H9 (cell line): Measurements from ENCODE around the gene MYO1E. TPM values are rescaled to one million over a fixed set of nuclear protein-coding genes. Genes with fewer than 3 reads are reported as not detected.

ENCODE experiments used
- DNase-seq: peaks from one replicate; pipeline ENCODE4 v3.0.0-alpha.2; 2017
- H2AFZ ChIP-seq: one replicate; pipeline ENCODE4 v1.6.1; 2013; ENCODE audit warnings: mild to moderate bottlenecking, low read length, control low read depth, moderate library complexity
- H2AK5ac ChIP-seq: 2 replicates; pipeline ENCODE4 v1.6.1; 2013; ENCODE audit warnings: low read length, control low read depth, mixed read lengths; ENCODE audit not compliant: insufficient read length
- H2BK120ac ChIP-seq: one replicate; pipeline ENCODE4 v1.6.1; 2013; ENCODE audit warnings: low read depth, mild to moderate bottlenecking, low read length, control low read depth, inconsistent platforms; ENCODE audit not compliant: poor library complexity, severe bottlenecking
- H2BK12ac ChIP-seq: 2 replicates; pipeline ENCODE4 v1.6.1; 2013; ENCODE audit warnings: low read length, control low read depth, mixed read lengths, low read depth; ENCODE audit not compliant: insufficient read length
- H2BK15ac ChIP-seq: 2 replicates; pipeline ENCODE4 v1.6.1; 2013; ENCODE audit warnings: low read depth, low read length, control low read depth
- H2BK20ac ChIP-seq: one replicate; pipeline ENCODE4 v1.6.1; 2013; ENCODE audit warnings: low read depth, mild to moderate bottlenecking, low read length, control low read depth, inconsistent platforms; ENCODE audit not compliant: poor library complexity, severe bottlenecking
- H2BK5ac ChIP-seq: 2 replicates; pipeline ENCODE4 v1.6.1; 2013; ENCODE audit warnings: low read length, control low read depth, mixed read lengths; ENCODE audit not compliant: insufficient read length
- H3K14ac ChIP-seq: 2 replicates; pipeline ENCODE4 v1.6.1; 2013; ENCODE audit warnings: low read length, control low read depth; ENCODE audit not compliant: insufficient read depth
- H3K18ac ChIP-seq: 2 replicates; pipeline ENCODE4 v1.6.1; 2013; ENCODE audit warnings: low read depth, mild to moderate bottlenecking, mixed read lengths, low read length, control low read depth; ENCODE audit not compliant: insufficient read length
- H3K23ac ChIP-seq: 2 replicates; pipeline ENCODE4 v1.6.1; 2013; ENCODE audit warnings: low read length, control low read depth, mixed read lengths, low read depth; ENCODE audit not compliant: insufficient read length
- H3K23me2 ChIP-seq: 2 replicates; pipeline ENCODE4 v1.6.1; 2013; ENCODE audit warnings: low read depth, mild to moderate bottlenecking, mixed read lengths, low read length, control low read depth; ENCODE audit not compliant: insufficient read length, poor library complexity, severe bottlenecking
- H3K27ac ChIP-seq: 2 replicates; pipeline ENCODE4 v1.5.1; 2013; ENCODE audit warnings: low read length, control low read depth, mixed read lengths, low read depth; ENCODE audit not compliant: insufficient read length
- H3K27me3 ChIP-seq: 2 replicates; pipeline ENCODE4 v1.6.1; 2013; ENCODE audit warnings: low read length, control low read depth, inconsistent platforms; ENCODE audit not compliant: insufficient read depth
- H3K4ac ChIP-seq: 2 replicates; pipeline ENCODE4 v1.6.1; 2013; ENCODE audit warnings: low read depth, mild to moderate bottlenecking, control low read depth, inconsistent platforms, low read length, moderate library complexity
- H3K4me1 ChIP-seq: 2 replicates; pipeline ENCODE4 v1.6.1; 2013; ENCODE audit warnings: low read length, control low read depth, inconsistent platforms; ENCODE audit not compliant: insufficient read depth
- H3K4me2 ChIP-seq: 2 replicates; pipeline ENCODE4 v1.6.1; 2013; ENCODE audit warnings: low read length, control low read depth, mixed read lengths; ENCODE audit not compliant: insufficient read length, insufficient read depth
- H3K56ac ChIP-seq: 2 replicates; pipeline ENCODE4 v1.6.1; 2013; ENCODE audit warnings: low read depth, mild to moderate bottlenecking, mixed read lengths, low read length, control low read depth; ENCODE audit not compliant: insufficient read length
- H3K79me1 ChIP-seq: 2 replicates; pipeline ENCODE4 v1.6.1; 2013; ENCODE audit warnings: low read depth, mild to moderate bottlenecking, moderate library complexity, low read length, control low read depth, inconsistent platforms; ENCODE audit not compliant: insufficient read depth, poor library complexity, severe bottlenecking
- H3K79me2 ChIP-seq: 2 replicates; pipeline ENCODE4 v1.6.1; 2013; ENCODE audit warnings: low read length, control low read depth, inconsistent platforms; ENCODE audit not compliant: insufficient read depth
- H3K9ac ChIP-seq: 2 replicates; pipeline ENCODE4 v1.6.1; 2013; ENCODE audit warnings: low read length, control low read depth, mixed read lengths; ENCODE audit not compliant: insufficient read length; ENCODE audit errors: extremely low read depth
- H3K9me3 ChIP-seq: one replicate; pipeline ENCODE4 v1.6.1; 2013; ENCODE audit warnings: low read depth, low read length, inconsistent platforms; ENCODE audit not compliant: control insufficient read depth
- H3T11ph ChIP-seq: one replicate; pipeline ENCODE4 v1.6.1; 2013; ENCODE audit warnings: mild to moderate bottlenecking, low read length, control low read depth, inconsistent platforms
- H4K20me1 ChIP-seq: one replicate; pipeline ENCODE4 v1.6.1; 2013; ENCODE audit not compliant: control insufficient read depth, insufficient read length, insufficient read depth
- H4K5ac ChIP-seq: 2 replicates; pipeline ENCODE4 v1.6.1; 2013; ENCODE audit warnings: low read depth, mild to moderate bottlenecking, mixed read lengths, low read length, control low read depth; ENCODE audit not compliant: insufficient read length
- H4K8ac ChIP-seq: replicated peaks from 2 replicates; pipeline ENCODE4 v1.6.1; 2013; ENCODE audit warnings: low read length, control low read depth, mixed read lengths, low read depth; ENCODE audit not compliant: insufficient read length
- H4K91ac ChIP-seq: 2 replicates; pipeline ENCODE4 v1.6.1; 2013; ENCODE audit warnings: low read depth, mild to moderate bottlenecking, moderate library complexity, mixed read lengths, low read length, control low read depth; ENCODE audit not compliant: insufficient read length
- H3K27ac Mint-ChIP-seq, 3 experiments: 2 replicates in 2 of 3; 3 replicates in 1 of 3; pipeline ENCODE4 v1.8.0; 2020 to 2021; ENCODE audit warnings: mixed read lengths in 3 of 3, mild to moderate bottlenecking in 1 of 3, moderate library complexity in 1 of 3
- H3K27me3 Mint-ChIP-seq: 2 replicates; pipeline ENCODE4 v1.8.0; 2021; ENCODE audit warnings: low read depth, mild to moderate bottlenecking, moderate library complexity, mixed read lengths
- H3K36me3 Mint-ChIP-seq, 3 experiments: 2 replicates in 2 of 3; 3 replicates in 1 of 3; pipeline ENCODE4 v1.8.0; 2020 to 2021; ENCODE audit warnings: low read depth in 3 of 3, mixed read lengths in 3 of 3; ENCODE audit not compliant: insufficient read depth in 1 of 3
- H3K4me1 Mint-ChIP-seq, 2 experiments: 2 replicates each; pipeline ENCODE4 v1.8.0; 2020; ENCODE audit warnings: mixed read lengths in 2 of 2
- H3K4me3 Mint-ChIP-seq, 2 experiments: 2 replicates in 1 of 2; 3 replicates in 1 of 2; pipeline ENCODE4 v1.8.0; 2020 to 2021; ENCODE audit warnings: mild to moderate bottlenecking in 2 of 2, mixed read lengths in 2 of 2, moderate library complexity in 1 of 2
- H3K9me3 Mint-ChIP-seq, 2 experiments: 2 replicates in 1 of 2; 3 replicates in 1 of 2; pipeline ENCODE4 v1.8.0; 2020; ENCODE audit warnings: mild to moderate bottlenecking in 2 of 2, mixed read lengths in 2 of 2, moderate library complexity in 1 of 2
- WGBS: extraction: QIAGEN DNeasy Blood & Tissue Kit; methylation state at CpG from one replicate; pipeline ENCODE4 v1.1.7; 2013; ENCODE audit warnings: missing lambda C conversion rate, low lambda C conversion rate, mixed read lengths; ENCODE audit not compliant: insufficient read length; ENCODE audit errors: extremely low coverage; 5-methylcytosine and 5-hydroxymethylcytosine counted together
- total RNA-seq: library from RNA; stranded (reverse); gene quantifications from 2 replicates; pipeline ENCODE4 v1.2.1, GENCODE V29; 2021
- TF ChIP-seq, protein P1 (sequence below): fragments of 200-600 bp; sonication (generic); conservative IDR thresholded peaks from 3 replicates; pipeline ENCODE4 v1.8.0; 2021; ENCODE audit warnings: antibody characterized with exemption, mild to moderate bottlenecking

MYO1E gene
- total RNA-seq, 1 experiment from 2014 or later: 235 TPM

DNA sequence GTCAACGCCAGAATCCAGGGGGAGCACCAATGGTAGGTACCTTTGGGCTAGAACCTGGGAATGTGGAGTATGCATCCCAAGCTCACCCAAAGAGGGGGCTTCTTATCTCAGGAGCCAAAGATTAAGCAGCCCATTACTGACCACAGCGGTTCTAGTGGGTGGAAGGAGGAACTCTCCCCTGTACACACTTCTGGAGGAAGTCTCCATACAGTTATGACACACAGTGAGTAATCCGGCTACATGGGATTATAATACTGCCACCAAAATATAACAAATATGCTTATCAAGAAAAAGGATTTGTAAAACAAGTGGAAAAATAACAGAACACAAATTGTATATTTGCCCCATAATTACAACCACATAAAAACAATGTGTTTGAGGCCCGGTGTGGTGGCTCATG, 8.4 kb downstream of the MYO1E start:
- Histone ChIP-seq H4K20me1 (no peaks in the 10 kb centered on the region), H2BK120ac (no peak overlapping the region), H2BK20ac (no peak overlapping the region), H2BK12ac (no peak overlapping the region), H3K79me2 (peaks cover 11% of the 10 kb centered on the region; the same call in 1 of the 2 replicates), H3K4me1 (no peaks in the 10 kb centered on the region), H3K23ac (no peak overlapping the region), H3K23me2 (no peaks in the 10 kb centered on the region), H4K8ac (no peak overlapping the region), H2AFZ (no peak overlapping the region), H3K79me1 (peaks cover 12% of the 10 kb centered on the region), H4K91ac (no peak overlapping the region), H3K27me3 (no peaks in the 10 kb centered on the region), H3K4ac (no peak overlapping the region), H3K4me2 (no peak overlapping the region), H3K56ac (no peak overlapping the region), H3K9ac (no peak overlapping the region), H4K5ac (no peak overlapping the region), H3K18ac (no peak overlapping the region), H3K14ac (no peak overlapping the region), H3K27ac (no peak overlapping the region), H2BK15ac (no peak overlapping the region), H3K9me3 (no peaks in the 10 kb centered on the region), H3T11ph (no peak overlapping the region), H2BK5ac (no peak overlapping the region), H2AK5ac (no peak overlapping the region)
- WGBS: no CpG with 5 or more reads among the region's 4 CpGs
- Mint-ChIP-seq H3K36me3 (peaks cover 4 to 34% (median 13%) of the 10 kb centered on the region in 3 experiments; a peak in 6 of 7 replicates), H3K9me3 (no peaks in the 10 kb centered on the region), H3K4me1 (peaks cover 24 to 26% of the 10 kb centered on the region in 2 experiments), H3K27me3 (no peaks in the 10 kb centered on the region), H3K4me3 (no peak overlapping the region), H3K27ac (no peak overlapping the region; a peak in 1 of 7 replicates)
- no peak for DNase-seq
- TF ChIP-seq, protein P1, sequence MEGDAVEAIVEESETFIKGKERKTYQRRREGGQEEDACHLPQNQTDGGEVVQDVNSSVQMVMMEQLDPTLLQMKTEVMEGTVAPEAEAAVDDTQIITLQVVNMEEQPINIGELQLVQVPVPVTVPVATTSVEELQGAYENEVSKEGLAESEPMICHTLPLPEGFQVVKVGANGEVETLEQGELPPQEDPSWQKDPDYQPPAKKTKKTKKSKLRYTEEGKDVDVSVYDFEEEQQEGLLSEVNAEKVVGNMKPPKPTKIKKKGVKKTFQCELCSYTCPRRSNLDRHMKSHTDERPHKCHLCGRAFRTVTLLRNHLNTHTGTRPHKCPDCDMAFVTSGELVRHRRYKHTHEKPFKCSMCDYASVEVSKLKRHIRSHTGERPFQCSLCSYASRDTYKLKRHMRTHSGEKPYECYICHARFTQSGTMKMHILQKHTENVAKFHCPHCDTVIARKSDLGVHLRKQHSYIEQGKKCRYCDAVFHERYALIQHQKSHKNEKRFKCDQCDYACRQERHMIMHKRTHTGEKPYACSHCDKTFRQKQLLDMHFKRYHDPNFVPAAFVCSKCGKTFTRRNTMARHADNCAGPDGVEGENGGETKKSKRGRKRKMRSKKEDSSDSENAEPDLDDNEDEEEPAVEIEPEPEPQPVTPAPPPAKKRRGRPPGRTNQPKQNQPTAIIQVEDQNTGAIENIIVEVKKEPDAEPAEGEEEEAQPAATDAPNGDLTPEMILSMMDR: no peak
